ENCODE data around the gene EEIG2.

Gene EEIG2

DNA sequence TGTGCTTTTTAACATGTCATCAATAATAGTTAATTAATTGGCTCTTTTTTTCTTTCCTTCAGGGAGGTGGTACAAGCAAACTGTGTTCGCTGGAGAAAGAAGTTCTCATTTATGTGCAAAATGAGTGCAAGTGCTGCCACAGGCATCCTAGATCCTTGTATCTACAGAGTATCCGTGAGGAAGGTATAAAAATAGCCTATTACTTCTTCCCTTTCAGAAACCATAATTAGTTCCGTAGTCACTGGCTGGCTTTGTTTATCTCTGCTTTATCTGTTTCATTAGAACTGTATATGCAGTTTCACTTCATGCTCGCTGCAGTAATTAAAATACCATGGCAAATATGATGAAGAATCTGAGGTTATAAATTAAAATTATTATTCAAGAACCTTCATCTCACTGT is 40.6 kb downstream of the EEIG2 start:
- 80% methylated on average over 1 of the region's 4 CpGs; no CpG with 5 or more reads in 1 of the 2 experiments for WGBS, 2 experiments (ENCODE audit: insufficient coverage in 2 of 2)
- no peaks in the 10 kb centered on the region for H3K9me3 ChIP-seq (ENCODE audit: control insufficient read depth, low read length)
- H3K27ac ChIP-seq (ENCODE audit: low read depth, low read length, severe bottlenecking) = no peak overlapping the region
- H3K36me3 ChIP-seq (ENCODE audit: control insufficient read depth, insufficient read depth, low read length) = peaks cover 6% of the 10 kb centered on the region
- no peak overlapping the region for H3K4me3 ChIP-seq (ENCODE audit: extremely low read depth, insufficient read depth, low read length, poor library complexity, severe bottlenecking)
- no peaks in the 10 kb centered on the region for H3K4me1 ChIP-seq (ENCODE audit: control insufficient read depth, insufficient read depth, low read length, poor library complexity, severe bottlenecking)

DNA sequence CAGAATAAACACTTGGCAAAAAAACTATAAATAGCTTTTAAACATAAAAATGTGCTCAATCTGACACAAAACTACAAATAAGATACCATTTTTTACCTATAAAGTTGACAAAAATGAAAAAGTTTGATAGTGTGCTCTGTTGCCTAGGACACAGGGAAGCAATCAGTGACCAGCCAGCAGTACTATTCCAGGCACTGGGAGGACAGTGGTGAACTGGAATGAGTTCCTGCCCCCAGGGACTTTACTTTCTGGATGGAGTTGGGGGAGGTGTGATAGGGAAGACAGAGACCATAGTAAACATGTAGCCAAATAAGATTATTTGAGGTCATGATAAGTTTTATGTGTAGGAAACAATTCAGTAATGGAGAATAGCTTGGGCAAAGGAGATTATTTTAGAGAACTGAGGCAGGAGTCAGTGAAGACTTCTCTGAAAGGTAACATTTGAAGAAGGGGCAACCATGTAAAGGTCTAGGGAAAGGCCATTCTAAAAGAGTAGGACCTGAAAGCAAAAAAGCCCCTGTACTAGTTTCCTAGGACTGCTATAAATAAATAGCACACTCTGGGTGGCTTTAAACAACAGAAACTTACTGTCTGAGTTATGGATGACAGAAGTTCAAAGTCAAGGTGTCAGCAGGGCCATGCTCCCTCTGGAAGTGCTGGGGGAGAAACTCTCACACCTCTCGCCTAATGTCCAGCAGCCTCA is 42.0 kb downstream of the EEIG2 start:
- 75 to 100% methylated on average over 1 of the region's 1 CpG for WGBS, 2 experiments (ENCODE audit: insufficient coverage in 2 of 2)
- Histone ChIP-seq H3K9me3 (ENCODE audit: control insufficient read depth, low read length) (no peaks in the 10 kb centered on the region), H3K27ac (ENCODE audit: low read depth, low read length, severe bottlenecking) (no peak overlapping the region), H3K36me3 (ENCODE audit: control insufficient read depth, insufficient read depth, low read length) (peaks cover 6% of the 10 kb centered on the region), H3K4me3 (ENCODE audit: extremely low read depth, insufficient read depth, low read length, poor library complexity, severe bottlenecking) (no peak overlapping the region), H3K4me1 (ENCODE audit: control insufficient read depth, insufficient read depth, low read length, poor library complexity, severe bottlenecking) (no peaks in the 10 kb centered on the region)

DNA sequence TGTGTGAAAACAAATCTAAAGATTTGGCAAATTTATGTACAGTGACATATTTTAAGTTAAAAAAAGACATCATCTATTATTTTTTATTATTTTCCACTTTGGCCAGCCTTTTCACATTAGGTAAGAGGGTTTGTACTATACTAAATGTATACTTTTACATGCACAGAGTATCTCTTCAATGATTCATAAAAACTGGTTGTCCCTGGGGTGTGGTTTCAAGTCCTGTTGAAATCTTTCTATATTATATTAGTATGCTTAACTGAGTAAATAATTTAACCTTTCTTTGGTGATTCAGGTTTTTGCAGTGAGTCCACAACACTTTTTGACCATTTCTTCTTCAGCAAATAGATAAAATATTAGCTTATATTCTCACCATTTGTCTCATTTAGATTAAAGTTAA is 45.7 kb downstream of the EEIG2 start:
- Histone ChIP-seq H3K4me3 (ENCODE audit: extremely low read depth, insufficient read depth, low read length, poor library complexity, severe bottlenecking) (no peak overlapping the region), H3K9me3 (ENCODE audit: control insufficient read depth, low read length) (no peaks in the 10 kb centered on the region), H3K27ac (ENCODE audit: low read depth, low read length, severe bottlenecking) (no peak overlapping the region), H3K4me1 (ENCODE audit: control insufficient read depth, insufficient read depth, low read length, poor library complexity, severe bottlenecking) (no peaks in the 10 kb centered on the region), H3K36me3 (ENCODE audit: control insufficient read depth, insufficient read depth, low read length) (peaks cover 9% of the 10 kb centered on the region)

DNA sequence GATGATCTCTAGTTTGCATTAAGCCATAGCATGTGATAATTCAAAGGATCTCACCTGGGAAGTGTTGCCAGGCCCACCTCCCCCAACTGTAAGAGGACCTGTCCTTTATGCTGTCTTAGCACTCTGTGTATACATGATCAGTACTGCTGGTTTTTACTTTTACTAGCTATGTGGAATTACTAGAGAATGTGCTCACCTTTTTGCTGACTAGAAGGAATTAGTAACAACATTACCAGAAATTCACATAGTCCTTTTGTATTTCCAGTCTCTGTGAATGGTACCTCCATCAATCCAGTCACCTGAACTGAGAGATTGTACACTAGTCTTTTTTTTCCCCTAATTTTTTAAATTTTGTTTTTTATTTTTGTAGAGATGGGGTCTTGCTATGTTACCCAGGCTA is 46.6 kb downstream of the EEIG2 start:
- no peak overlapping the region for H3K4me3 ChIP-seq (ENCODE audit: extremely low read depth, insufficient read depth, low read length, poor library complexity, severe bottlenecking)

GRCh38 chr1:108609483-108610049 is 49.7 kb downstream of the EEIG2 start:
- H3K4me3 ChIP-seq (ENCODE audit: extremely low read depth, insufficient read depth, low read length, poor library complexity, severe bottlenecking) = no peak overlapping the region
- H3K4me1 ChIP-seq (ENCODE audit: control insufficient read depth, insufficient read depth, low read length, poor library complexity, severe bottlenecking) = no peaks in the 10 kb centered on the region
- 92% methylated on average over 9 of the region's 11 CpGs for WGBS, 2 experiments (ENCODE audit: insufficient coverage in 2 of 2)
- H3K27ac ChIP-seq (ENCODE audit: low read depth, low read length, severe bottlenecking) = no peak overlapping the region
- no peaks in the 10 kb centered on the region for H3K9me3 ChIP-seq (ENCODE audit: control insufficient read depth, low read length)
- H3K36me3 ChIP-seq (ENCODE audit: control insufficient read depth, insufficient read depth, low read length) = peaks cover 18% of the 10 kb centered on the region

More for the DNA sequence above, 46.6 kb downstream of the EEIG2 start:
- H3K27ac ChIP-seq (ENCODE audit: low read depth, low read length, severe bottlenecking) = no peak overlapping the region
- H3K36me3 ChIP-seq (ENCODE audit: control insufficient read depth, insufficient read depth, low read length) = peaks cover 9% of the 10 kb centered on the region
- no peaks in the 10 kb centered on the region for H3K4me1 ChIP-seq (ENCODE audit: control insufficient read depth, insufficient read depth, low read length, poor library complexity, severe bottlenecking)
- no peaks in the 10 kb centered on the region for H3K9me3 ChIP-seq (ENCODE audit: control insufficient read depth, low read length)
